ENCODE measurements around the gene NRP2.

Gene NRP2

DNA sequence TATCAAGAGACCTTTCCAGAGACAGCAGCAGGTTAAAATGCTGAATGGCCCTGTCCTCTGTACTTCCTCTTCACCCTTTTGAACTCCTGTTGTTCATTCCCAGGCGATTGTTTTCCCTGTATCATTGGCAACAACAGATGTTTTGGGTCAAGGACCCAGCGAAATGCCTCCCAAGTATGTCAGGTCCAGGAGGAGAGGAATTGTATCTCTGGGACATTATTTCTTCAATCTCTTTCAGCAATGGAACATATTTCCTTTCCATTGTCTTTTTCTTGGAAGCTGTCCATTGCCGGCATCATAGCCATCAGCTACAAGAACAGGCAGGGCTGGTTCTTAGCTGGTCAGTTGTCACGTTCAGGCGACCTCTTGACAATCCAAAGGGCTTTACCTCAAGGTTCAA, 76.2 kb downstream of the NRP2 start:
- DNase-seq = no peak

DNA sequence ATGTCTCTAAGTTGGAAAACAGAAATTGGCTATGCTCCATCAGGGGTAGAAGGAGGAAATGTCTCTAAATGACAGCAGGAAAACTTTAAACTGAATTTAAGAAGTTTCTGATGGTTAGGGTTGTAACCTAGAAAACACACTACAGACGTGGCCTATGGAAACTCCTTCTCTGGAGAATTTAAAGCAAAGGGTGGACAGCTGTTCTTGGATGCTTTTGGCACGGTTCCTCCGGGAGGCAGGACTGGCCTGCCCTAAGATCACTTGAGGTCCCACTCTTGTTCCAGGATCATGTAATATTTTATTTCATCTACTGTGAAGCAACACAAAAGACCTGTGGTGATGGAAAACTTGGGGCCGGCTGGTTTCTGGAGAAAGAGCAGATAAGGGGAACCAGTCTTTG, 77.0 kb downstream of the NRP2 start:
- DNase-seq = no peak

DNA sequence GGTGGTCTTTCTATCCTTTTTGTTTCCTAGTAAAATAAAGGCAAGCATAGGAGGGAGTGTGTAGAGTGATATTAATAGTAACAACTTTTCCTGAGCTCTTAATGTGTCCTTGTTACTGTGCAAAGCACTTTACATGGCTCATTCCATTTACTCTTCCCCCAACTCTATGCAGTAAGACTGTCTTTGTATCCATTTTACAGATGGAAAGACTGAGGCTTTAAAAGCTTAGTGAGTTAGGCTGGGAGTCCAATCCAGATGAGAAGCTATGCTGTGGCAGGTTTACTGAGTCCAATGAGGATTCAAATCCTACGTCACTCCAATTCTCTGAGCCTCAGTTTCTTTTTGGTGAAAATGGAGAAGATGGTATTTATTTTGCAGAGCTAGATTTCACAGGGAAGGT, 77.4 kb downstream of the NRP2 start:
- DNase-seq = no peak

DNA sequence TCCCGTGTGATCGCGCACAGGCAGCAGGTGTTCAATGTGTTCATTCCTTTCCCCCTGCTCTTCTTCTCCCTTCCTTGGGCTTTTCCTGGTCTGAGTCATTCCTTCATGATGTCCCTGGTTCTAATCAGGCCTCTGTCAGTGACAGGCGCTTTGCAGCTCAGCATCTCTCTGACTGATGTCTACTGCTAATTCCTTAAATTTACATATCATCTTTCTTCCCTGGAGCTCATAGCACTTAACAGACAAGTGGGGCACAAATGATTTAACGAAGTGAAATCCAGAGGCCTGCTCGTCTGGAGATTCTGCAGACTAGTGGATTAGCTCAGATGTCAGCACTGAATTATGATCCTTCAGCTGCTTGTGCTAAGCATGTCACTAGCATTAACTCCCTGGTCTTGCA, 77.9 kb downstream of the NRP2 start:
- no peak for DNase-seq

DNA sequence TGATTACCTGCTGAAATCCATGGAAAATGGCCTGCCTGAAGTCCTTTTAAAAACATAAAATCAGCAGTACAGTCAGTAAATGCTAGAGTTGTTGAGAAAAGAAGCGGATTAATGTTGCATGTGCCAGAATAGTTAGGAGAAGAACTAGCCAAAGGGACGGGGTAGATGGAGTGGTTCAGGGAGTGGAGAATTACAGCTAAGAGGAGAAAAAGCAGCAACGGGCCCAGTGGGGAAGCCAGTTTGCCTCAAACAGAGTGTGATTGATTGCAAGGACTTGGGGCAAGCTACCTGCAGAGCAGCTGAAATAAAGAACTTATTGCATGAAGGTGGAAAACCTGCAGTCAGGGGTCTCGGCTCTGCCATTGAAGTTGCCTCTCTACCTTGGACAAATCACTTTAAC, 79.1 kb downstream of the NRP2 start:
- no peak for DNase-seq

DNA sequence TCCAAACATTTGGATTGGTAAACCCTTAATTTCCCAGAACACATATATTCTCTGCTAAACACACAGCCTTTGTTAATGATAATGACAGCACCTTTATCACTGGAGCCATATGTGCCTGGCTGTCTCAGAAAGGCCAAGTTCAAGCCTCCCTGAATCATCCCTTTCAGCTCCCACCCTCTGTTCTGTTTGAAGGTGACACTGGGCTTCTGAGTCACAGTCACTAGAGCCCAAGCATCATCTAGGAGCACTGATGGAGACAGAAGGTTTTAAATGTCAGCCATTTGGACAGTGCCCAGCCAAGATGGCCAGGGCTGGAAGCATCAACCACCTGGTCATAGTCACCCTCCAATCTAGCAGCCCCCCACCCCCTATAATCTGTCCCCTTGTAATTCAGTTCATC, 80.6 kb downstream of the NRP2 start:
- DNase-seq = no peak

DNA sequence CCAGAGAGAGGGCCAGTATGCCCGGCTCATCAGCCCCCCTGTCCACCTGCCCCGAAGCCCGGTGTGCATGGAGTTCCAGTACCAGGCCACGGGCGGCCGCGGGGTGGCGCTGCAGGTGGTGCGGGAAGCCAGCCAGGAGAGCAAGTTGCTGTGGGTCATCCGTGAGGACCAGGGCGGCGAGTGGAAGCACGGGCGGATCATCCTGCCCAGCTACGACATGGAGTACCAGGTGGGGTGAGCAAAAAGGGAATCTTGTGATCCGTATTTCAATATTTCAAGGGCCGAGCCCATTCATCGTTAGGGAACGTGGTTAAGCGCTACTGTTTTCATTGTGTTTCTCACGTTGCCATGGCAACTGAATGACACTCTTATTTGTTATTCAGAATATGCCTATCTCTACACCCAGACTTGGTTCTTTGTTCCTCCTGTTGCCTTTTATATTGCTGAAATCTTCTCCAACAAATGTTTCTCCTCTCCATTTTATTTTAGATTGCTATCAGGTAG, 81.5 kb downstream of the NRP2 start:
- DNase-seq = no peak

DNA sequence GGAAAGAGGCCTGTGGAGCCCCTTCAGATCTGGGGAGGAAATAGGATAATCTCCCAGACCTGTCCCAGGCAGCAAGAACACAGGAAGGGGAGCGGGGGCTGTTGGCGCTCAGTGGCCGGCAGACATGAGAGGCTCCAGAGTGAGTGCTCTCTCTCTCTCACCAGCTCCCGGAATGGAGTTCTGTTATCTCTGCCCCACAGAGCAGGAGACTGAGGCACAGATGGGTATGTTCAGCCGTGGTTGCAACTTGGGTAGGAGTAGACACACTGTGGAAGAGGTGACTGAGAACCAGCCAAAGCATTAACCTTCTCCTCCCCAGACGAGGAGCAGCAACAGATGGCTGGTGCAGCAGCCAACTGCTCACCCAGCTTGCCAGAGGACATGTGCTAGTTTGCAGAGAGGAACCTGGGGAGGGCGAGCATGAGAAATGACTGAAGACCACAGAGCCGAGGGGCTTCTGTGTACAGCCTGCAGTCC, 82.0 kb downstream of the NRP2 start:
- DNase-seq = no peak

DNA sequence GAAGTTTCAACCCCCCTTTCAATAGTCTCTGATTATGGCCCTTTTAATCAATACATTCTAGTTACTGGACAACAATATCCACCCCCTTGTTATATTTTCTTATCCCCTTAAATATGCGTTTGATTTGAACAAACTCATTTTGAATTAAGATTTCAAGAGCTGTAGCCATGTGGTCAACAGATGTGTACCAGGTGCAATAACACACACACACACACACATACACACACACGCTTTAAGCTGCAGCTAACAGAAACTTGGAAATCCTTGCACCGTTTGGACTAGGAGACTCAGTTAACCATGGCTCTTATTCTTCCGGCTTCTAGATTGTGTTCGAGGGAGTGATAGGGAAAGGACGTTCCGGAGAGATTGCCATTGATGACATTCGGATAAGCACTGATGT, 82.8 kb downstream of the NRP2 start:
- DNase-seq = no peak

DNA sequence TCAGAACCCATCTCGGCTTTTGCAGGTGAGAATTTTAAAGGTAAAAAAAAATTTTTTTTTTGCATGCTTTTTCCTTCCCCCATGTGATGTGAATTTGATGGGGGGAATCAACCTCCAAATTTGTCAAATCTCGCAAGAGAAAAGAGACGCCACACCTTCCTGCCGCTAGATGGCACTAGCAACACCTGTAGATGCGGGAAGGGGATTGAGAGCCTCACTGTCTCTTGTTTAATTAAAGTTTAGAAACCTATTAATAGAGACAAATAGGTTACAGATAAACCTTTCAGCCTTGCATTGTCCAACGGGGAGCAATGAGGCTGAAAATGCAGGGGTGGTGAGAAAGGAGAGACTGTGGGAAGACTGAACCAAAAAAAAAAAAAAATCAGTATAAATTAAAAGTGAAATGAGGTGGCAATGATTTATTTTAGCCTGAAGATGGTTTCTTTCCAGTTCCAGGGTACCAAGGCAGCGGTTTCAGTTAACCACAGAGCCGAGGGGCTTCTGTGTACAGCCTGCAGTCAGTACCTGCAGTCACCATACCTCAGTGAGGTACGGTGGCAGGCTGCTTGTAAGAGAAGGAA, 84.6 kb downstream of the NRP2 start:
- no peak for DNase-seq

DNA sequence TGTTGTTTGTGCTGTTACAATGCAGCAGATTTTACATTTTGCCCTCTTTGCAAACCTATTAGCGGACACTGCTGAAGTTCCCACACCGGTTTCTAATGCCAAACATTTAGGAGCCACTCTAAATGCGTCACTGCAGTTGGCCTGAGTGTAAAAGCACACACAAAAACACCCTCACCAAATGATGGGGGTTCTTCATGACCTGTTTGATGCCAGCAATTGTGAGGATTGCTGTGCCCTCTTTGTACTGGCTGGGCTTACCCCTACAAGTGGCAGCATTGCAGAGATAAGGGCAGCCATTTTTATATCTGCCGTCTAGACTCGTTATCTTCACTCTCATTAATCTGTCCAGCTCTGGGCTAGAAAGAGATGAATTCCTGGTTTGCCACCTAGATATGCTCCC, 85.3 kb downstream of the NRP2 start:
- DNase-seq = no peak

DNA sequence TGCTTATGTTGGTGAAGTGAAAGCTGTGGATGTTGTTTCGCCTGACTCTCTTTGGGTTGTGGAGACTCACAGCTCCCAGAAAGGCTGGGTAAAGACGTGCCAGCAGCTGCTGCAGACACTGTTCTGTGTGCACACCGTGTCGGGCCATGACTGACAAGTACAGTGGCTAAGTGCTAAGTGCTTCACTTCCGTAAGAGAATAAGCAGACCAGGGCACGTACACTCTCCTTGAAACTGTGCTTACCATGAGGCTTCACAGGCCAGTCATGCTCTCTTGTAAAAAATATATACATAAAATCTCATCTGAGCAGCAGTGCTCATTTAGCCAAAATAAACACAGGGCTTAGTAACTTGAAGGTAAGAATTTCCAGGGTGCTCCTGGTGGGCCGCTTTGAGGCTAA, 86.0 kb downstream of the NRP2 start:
- peak; percentile 57 for DNase-seq

DNA sequence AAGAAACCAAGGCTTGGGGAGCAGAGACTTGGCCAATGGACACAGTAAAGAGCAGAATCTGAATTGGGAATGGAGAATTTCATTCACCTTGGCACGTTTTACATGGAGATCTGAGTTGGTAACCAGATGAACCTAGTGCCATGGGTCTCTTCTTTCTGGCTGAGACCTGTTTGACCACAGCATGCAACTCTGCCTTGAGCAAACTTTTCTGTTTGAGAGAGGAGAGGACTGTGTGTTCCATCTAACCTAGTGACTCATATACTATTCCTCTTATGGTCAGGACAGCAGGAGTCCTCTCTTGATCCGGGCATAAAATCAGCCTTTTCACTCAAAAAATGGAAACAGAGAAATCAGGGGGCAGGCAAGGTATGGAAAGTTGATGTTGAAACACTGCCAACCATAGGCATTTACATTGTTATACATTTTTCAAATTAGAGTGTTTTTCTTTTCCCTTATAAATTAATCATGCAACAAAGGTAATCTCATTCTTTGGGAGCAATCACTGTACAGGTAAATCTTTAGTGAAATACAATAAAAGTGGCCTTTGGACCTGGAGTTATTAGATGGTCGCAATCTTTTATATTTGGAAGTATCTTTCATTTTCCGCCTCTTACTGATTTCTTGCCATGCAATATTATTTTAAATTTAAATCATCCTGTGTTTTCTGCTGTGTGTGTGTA, 86.7 kb downstream of the NRP2 start:
- no peak for DNase-seq

DNA sequence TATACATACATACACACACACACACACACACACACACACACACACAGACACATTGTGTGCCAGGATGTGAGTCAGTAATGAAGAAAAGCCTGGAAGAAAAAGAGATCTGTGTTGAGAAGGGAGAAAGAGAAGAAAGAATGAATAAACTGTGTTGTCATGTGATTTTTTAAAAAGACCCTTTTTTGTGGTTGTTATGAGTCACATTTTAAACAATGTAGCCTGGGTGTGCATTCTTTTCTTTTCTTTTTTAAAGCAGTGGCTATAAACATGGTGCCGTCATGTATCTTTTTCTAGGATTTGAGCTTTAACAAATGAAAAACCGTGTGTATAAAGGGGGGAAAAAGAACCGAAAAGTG, 87.2 kb downstream of the NRP2 start:
- DNase-seq = no peak

DNA sequence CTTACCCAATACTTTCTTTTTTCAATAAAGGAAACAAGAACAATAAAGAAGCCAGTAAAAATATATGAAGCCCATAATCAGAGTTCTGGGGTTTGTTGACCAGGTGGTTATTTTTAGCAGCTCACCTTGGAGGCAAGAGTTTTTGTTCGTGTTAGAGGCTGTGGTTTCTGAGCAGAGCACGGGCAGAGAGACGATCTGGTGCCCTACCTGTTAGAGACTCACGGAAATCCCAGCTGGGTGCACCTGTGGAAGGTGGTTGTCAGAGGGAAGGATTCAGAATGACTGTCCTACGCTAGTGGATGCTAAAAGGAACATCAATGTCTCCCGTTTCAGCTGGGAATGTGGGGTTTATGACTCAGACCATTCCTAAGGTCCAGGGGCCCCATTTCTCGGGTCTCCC, 87.6 kb downstream of the NRP2 start:
- DNase-seq = no peak

DNA sequence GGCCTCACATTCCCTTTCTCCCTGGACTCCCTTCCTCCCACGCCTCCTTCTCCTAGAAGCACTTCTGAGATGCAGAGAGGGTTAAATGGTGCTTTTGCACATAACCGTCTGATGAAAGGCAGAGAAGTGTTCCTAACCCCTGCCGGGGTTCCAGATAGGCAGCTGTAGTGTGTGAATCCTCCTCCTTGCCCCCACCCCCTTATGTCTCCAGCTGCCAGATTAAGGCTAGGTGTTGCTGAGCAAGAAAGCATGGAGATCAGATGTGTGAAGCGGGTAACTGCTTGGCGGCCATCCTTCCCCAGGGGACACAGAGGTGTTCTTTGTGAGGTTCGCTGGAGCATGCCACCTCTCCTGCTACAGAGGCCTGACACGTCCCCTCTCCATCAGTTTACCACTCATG, 88.3 kb downstream of the NRP2 start:
- no peak for DNase-seq

DNA sequence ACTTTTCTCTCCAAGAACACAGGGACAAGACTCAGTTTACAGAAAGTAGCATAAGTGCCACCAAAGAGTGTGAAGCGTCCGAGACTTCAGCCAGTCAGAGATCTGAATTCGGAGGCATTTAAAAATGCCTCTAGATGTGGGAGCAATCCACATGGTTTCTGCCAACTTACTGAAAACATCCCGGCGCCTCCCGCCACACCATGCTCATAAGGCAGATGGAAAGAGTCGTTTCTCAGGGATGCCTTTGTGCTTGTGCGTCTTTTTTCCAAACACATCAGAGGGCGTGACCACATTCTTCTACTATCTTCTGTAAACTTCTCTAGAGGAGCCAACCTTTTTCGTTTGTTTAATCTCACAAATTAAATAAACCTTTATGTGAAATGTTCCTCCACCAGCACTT, 88.7 kb downstream of the NRP2 start:
- DNase-seq = no peak

DNA sequence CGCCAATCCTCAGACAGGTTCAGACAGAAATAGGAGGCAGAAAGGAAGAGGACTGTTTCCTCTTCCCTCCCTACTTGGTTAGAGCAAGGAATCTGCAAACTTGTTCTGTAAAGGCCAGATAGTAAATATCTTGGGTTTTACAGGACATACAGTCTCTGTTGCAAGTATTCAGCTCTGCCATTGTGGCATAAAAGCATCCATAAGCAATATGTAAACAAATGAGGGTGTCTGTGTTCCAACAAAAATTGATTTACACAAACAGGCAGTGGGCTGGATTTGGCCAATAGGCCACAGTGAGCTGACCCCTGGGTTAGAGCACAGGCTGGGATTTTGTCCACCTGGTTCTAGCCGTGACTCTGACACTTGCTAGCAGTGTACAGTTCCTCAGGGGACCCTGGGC, 89.4 kb downstream of the NRP2 start:
- no peak for DNase-seq

DNA sequence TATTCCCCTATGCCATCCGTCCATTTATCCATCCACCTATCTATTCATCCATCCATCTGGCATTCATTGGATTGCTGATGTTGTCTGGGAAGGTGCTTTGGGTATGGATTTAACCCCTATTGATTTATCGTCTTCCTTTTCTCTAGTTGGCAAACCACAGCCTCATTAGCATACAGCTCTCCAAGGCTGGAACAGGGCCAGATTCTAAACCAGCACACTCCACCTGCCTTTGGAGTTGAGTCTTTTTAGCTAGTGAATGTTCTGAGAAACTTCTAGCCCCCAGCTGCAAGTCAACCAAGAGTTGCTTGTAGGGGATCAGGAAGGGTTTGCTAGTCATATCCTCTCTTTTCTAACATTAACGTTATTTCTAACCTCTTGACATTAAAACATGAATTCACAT, 90.7 kb downstream of the NRP2 start:
- DNase-seq = peak; percentile 38

DNA sequence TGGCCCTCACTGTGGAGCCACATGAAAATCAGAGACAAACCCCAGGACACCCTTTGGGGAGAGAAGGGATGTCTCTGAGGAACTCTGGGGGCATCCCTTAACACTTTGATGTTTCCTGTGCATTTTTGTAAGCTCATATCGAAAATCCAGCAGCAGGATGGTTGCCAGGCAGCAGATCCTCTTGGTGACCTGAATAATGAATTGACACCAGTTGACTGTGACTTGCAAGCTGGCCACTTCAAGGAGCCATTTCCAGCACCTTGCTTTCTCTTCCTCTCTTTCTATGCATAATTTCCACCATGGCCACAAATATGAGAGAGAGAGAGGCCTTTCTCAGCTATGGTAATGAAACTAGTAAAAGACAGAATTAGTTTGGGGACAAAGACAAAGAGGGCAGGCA, 91.7 kb downstream of the NRP2 start:
- DNase-seq = no peak

DNA sequence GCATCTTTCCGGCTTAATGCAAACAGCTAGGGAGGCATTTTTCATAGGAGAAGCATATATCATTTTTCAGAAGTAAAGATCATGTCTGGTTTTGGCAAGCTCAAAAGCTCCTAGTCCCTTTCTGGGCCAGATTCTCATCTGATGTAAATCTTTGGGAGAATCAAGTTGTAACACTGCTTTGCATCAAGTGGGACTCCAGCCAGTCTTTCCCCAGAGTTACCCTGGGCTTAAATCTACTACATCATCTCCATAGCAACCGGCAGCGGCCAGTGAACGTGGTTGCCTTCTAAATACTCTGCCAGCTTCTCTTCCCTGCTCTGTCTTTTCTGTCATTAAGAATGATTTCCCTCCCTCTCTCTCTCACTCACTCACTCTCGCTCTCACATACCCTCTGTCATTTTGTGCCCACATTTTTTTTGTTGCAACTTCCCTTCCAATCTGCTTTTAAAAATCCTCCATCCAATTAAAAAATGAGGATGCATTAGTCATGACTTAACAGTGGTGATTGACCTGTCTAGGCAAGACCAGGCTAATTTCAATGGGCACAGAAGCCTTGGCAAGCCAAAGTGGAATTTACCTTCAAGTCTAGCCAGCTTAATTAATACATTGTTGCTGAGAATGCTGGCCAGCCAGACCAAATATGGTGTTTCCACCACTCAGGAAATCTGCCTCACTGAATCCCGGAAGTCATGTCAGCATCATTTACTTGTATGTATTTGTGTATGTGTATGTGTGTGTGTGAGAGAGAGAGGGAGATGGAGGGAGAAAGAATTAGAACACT, 93.0 kb downstream of the NRP2 start:
- DNase-seq = no peak

DNA sequence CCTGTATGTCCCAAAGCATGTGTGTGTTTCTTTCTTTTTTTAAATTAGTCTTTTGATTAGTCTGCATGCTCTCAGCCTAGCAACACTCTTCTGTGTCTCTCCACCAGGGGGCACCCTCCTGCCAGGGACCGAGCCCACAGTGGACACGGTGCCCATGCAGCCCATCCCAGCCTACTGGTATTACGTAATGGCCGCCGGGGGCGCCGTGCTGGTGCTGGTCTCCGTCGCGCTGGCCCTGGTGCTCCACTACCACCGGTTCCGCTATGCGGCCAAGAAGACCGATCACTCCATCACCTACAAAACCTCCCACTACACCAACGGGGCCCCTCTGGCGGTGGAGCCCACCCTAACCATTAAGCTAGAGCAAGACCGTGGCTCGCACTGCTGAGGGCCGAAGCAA, 93.8 kb downstream of the NRP2 start:
- no peak for DNase-seq

DNA sequence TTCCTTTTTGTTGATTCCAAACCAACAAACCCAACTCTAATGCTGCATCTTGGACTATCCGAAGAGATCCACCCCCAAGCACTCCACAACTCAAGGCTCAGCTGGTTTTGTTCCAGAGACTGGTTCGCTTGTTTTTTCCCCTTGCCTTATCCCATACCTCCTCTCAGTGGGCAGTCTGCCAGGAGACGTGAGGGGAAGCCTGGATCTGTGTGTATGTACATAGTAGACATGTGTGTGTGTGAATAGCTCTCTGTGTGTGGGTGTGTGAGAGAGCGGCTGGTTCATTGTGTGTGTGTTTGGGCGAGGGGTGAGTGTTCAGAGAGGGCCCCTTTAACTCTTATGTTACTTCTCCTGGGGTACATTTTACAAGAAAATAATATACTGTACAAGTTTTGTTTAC, 94.4 kb downstream of the NRP2 start:
- DNase-seq = no peak

DNA sequence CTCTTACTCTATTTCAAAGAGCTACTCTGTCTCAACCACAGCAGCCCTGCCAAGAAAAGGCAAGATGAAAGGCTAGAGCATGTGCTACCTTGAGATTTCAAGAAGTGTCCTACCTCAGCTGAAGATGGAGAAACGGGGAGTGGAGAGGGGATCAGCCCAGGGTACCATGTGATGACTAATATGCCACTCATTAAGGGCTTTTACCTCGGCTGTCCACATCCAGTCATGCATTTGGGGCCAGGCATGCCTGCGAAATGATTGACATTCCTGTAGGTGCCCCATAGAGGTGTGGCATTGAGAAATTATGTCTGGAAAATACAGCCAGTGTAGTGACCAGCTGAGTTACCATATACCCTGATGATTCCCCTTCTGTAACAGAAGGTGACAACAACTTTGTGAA, 96.1 kb downstream of the NRP2 start:
- DNase-seq = no peak

Data from NCI-H187 treated with DMSO at 0.1 percent for 48 hours (cell line).